ENCODE data around the gene MAP4K4.

The MAP4K4 gene

GRCh38 chr2:101802329-101802728, 104.8 kb downstream of the MAP4K4 start:
- H3K4me3 ChIP-seq (ENCODE audit: insufficient read length, low read depth) = no peak overlapping the region
- H3K27me3 ChIP-seq (ENCODE audit: insufficient read depth, insufficient read length) = no peaks in the 10 kb centered on the region
- H3K36me3 ChIP-seq (ENCODE audit: insufficient read depth, insufficient read length, low read length) = peaks cover 12% of the 10 kb centered on the region
- no peaks in the 10 kb centered on the region for H3K9me3 ChIP-seq (ENCODE audit: insufficient read depth, low read length)
- peaks cover 5% of the 10 kb centered on the region for H3K4me1 ChIP-seq (ENCODE audit: insufficient read depth, insufficient read length)
- H3K9ac ChIP-seq (ENCODE audit: insufficient read length, low read depth) = no peak overlapping the region
- DNase-seq (ENCODE audit: low read depth, low spot score) = no peak
- TF ChIP-seq YY1 (IDR thresholded peaks at IDR 0.05; ENCODE audit: insufficient read depth, insufficient read length) = no peak
- TF ChIP-seq SUZ12 (IDR thresholded peaks at IDR 0.05; ENCODE audit: extremely low read depth, insufficient read depth, insufficient read length) = no peak
- no peak for TF ChIP-seq ZNF274 (IDR thresholded peaks at IDR 0.05; ENCODE audit: low read depth, low read length)

- Histone ChIP-seq H3K36me3 (ENCODE audit: insufficient read depth, insufficient read length, low read length) (peaks cover 12% of the 10 kb centered on the region), H3K4me1 (ENCODE audit: insufficient read depth, insufficient read length) (peaks cover 10% of the 10 kb centered on the region), H3K4me3 (ENCODE audit: insufficient read length, low read depth) (no peak overlapping the region), H3K9ac (ENCODE audit: insufficient read length, low read depth) (no peak overlapping the region), H3K9me3 (ENCODE audit: insufficient read depth, low read length) (no peaks in the 10 kb centered on the region), H3K27me3 (ENCODE audit: insufficient read depth, insufficient read length) (no peaks in the 10 kb centered on the region)
- no peak for DNase-seq (ENCODE audit: low read depth, low spot score)
- TF ChIP-seq SUZ12 (IDR thresholded peaks at IDR 0.05; ENCODE audit: extremely low read depth, insufficient read depth, insufficient read length) = no peak
- no peak for TF ChIP-seq YY1 (IDR thresholded peaks at IDR 0.05; ENCODE audit: insufficient read depth, insufficient read length)
- TF ChIP-seq ZNF274 (IDR thresholded peaks at IDR 0.05; ENCODE audit: low read depth, low read length) = no peak
Observed at GRCh38 chr2:101803128-101803527, 105.6 kb downstream of the MAP4K4 start.

- no peak for DNase-seq (ENCODE audit: low read depth, low spot score)
- no peak for TF ChIP-seq SUZ12 (IDR thresholded peaks at IDR 0.05; ENCODE audit: extremely low read depth, insufficient read depth, insufficient read length)
- no peak for TF ChIP-seq YY1 (IDR thresholded peaks at IDR 0.05; ENCODE audit: insufficient read depth, insufficient read length)
- TF ChIP-seq ZNF274 (IDR thresholded peaks at IDR 0.05; ENCODE audit: low read depth, low read length) = no peak
- no peak overlapping the region for H3K9ac ChIP-seq (ENCODE audit: insufficient read length, low read depth)
- H3K9me3 ChIP-seq (ENCODE audit: insufficient read depth, low read length) = no peaks in the 10 kb centered on the region
- H3K4me3 ChIP-seq (ENCODE audit: insufficient read length, low read depth) = no peak overlapping the region
- H3K27me3 ChIP-seq (ENCODE audit: insufficient read depth, insufficient read length) = no peaks in the 10 kb centered on the region
- H3K4me1 ChIP-seq (ENCODE audit: insufficient read depth, insufficient read length) = peaks cover 11% of the 10 kb centered on the region
- peaks cover 12% of the 10 kb centered on the region for H3K36me3 ChIP-seq (ENCODE audit: insufficient read depth, insufficient read length, low read length)
Observed at GRCh38 chr2:101803945-101804696, 106.6 kb downstream of the MAP4K4 start.

- Histone ChIP-seq H3K9ac (ENCODE audit: insufficient read length, low read depth) (peak overlapping the region; percentile 23), H3K27me3 (ENCODE audit: insufficient read depth, insufficient read length) (no peaks in the 10 kb centered on the region), H3K9me3 (ENCODE audit: insufficient read depth, low read length) (no peaks in the 10 kb centered on the region), H3K4me1 (ENCODE audit: insufficient read depth, insufficient read length) (peaks cover 11% of the 10 kb centered on the region), H3K36me3 (ENCODE audit: insufficient read depth, insufficient read length, low read length) (peaks cover 8% of the 10 kb centered on the region), H3K4me3 (ENCODE audit: insufficient read length, low read depth) (no peak overlapping the region)
- no peak for DNase-seq (ENCODE audit: low read depth, low spot score)
- TF ChIP-seq SUZ12 (IDR thresholded peaks at IDR 0.05; ENCODE audit: extremely low read depth, insufficient read depth, insufficient read length) (no peak), YY1 (IDR thresholded peaks at IDR 0.05; ENCODE audit: insufficient read depth, insufficient read length) (no peak), ZNF274 (IDR thresholded peaks at IDR 0.05; ENCODE audit: low read depth, low read length) (no peak)
Observed at GRCh38 chr2:101805152-101806088, 107.9 kb downstream of the MAP4K4 start.

GRCh38 chr2:101806123-101806522, 108.6 kb downstream of the MAP4K4 start:
- H3K4me3 ChIP-seq (ENCODE audit: insufficient read length, low read depth) = no peak overlapping the region
- H3K9me3 ChIP-seq (ENCODE audit: insufficient read depth, low read length) = no peaks in the 10 kb centered on the region
- no peaks in the 10 kb centered on the region for H3K27me3 ChIP-seq (ENCODE audit: insufficient read depth, insufficient read length)
- DNase-seq (ENCODE audit: low read depth, low spot score) = peak; percentile 74
- peaks cover 11% of the 10 kb centered on the region for H3K4me1 ChIP-seq (ENCODE audit: insufficient read depth, insufficient read length)
- H3K36me3 ChIP-seq (ENCODE audit: insufficient read depth, insufficient read length, low read length) = peaks cover 7% of the 10 kb centered on the region
- TF ChIP-seq SUZ12 (IDR thresholded peaks at IDR 0.05; ENCODE audit: extremely low read depth, insufficient read depth, insufficient read length) (no peak), ZNF274 (IDR thresholded peaks at IDR 0.05; ENCODE audit: low read depth, low read length) (no peak), YY1 (IDR thresholded peaks at IDR 0.05; ENCODE audit: insufficient read depth, insufficient read length) (no peak)
- no peak overlapping the region for H3K9ac ChIP-seq (ENCODE audit: insufficient read length, low read depth)

- Histone ChIP-seq H3K27me3 (ENCODE audit: insufficient read depth, insufficient read length) (no peaks in the 10 kb centered on the region), H3K9me3 (ENCODE audit: insufficient read depth, low read length) (no peaks in the 10 kb centered on the region), H3K4me1 (ENCODE audit: insufficient read depth, insufficient read length) (peaks cover 11% of the 10 kb centered on the region), H3K4me3 (ENCODE audit: insufficient read length, low read depth) (no peak overlapping the region), H3K9ac (ENCODE audit: insufficient read length, low read depth) (peak overlapping the region; percentile 24), H3K36me3 (ENCODE audit: insufficient read depth, insufficient read length, low read length) (peaks cover 2% of the 10 kb centered on the region)
- DNase-seq (ENCODE audit: low read depth, low spot score) = no peak
- no peak for TF ChIP-seq SUZ12 (IDR thresholded peaks at IDR 0.05; ENCODE audit: extremely low read depth, insufficient read depth, insufficient read length)
- no peak for TF ChIP-seq ZNF274 (IDR thresholded peaks at IDR 0.05; ENCODE audit: low read depth, low read length)
- TF ChIP-seq YY1 (IDR thresholded peaks at IDR 0.05; ENCODE audit: insufficient read depth, insufficient read length) = no peak
Observed at GRCh38 chr2:101806701-101807100, 109.2 kb downstream of the MAP4K4 start.

GRCh38 chr2:101807242-101807641, 109.7 kb downstream of the MAP4K4 start:
- Histone ChIP-seq H3K27me3 (ENCODE audit: insufficient read depth, insufficient read length) (no peaks in the 10 kb centered on the region), H3K36me3 (ENCODE audit: insufficient read depth, insufficient read length, low read length) (no peaks in the 10 kb centered on the region), H3K9ac (ENCODE audit: insufficient read length, low read depth) (no peak overlapping the region), H3K4me1 (ENCODE audit: insufficient read depth, insufficient read length) (peaks cover 11% of the 10 kb centered on the region), H3K9me3 (ENCODE audit: insufficient read depth, low read length) (no peaks in the 10 kb centered on the region), H3K4me3 (ENCODE audit: insufficient read length, low read depth) (no peak overlapping the region)
- no peak for TF ChIP-seq YY1 (IDR thresholded peaks at IDR 0.05; ENCODE audit: insufficient read depth, insufficient read length)
- no peak for TF ChIP-seq ZNF274 (IDR thresholded peaks at IDR 0.05; ENCODE audit: low read depth, low read length)
- no peak for TF ChIP-seq SUZ12 (IDR thresholded peaks at IDR 0.05; ENCODE audit: extremely low read depth, insufficient read depth, insufficient read length)
- no peak for DNase-seq (ENCODE audit: low read depth, low spot score)
